ENCODE measurements around the gene OSBPL3. TPM values are rescaled to one million over a fixed set of nuclear protein-coding genes. Genes with fewer than 3 reads are reported as not detected.

OSBPL3 gene
- total RNA-seq, 1 experiment from 2014 or later = 36.8 TPM

- RAD21 ChIA-PET (ENCODE audit: low non-redundant PET in 1 of 2, low total read pairs in 2 of 2, uncharacterized antibody in 2 of 2, unreplicated experiment in 2 of 2) = no interaction called here
- H3K27me3 ChIP-seq (ENCODE audit: insufficient read depth, low read length) = no peaks in the 10 kb centered on the region
- no TSS peak for BruUV-seq (replicated peaks)
- no peak for DNase-seq (ENCODE audit: low read depth, low spot score)
- H3K9me3 ChIP-seq (ENCODE audit: control insufficient read depth in 1 of 2, insufficient read depth in 1 of 2, low read depth in 1 of 2, low read length in 2 of 2) = no peaks in the 10 kb centered on the region
- POLR2A ChIA-PET = no interaction called here
- H3K4me2 ChIP-seq (ENCODE audit: low read length) = no peak overlapping the region
- peaks cover 0 to 16% of the 10 kb centered on the region in 2 experiments; a peak in 2 of 4 replicates for H3K36me3 ChIP-seq (ENCODE audit: control insufficient read depth in 1 of 2, insufficient read depth in 2 of 2, low read length in 2 of 2)
- H3K4me1 ChIP-seq (ENCODE audit: control insufficient read depth in 1 of 2, insufficient read depth in 2 of 2, low read length in 2 of 2) = peaks cover 2 to 24% of the 10 kb centered on the region in 2 experiments; a peak in 3 of 4 replicates
- TF ChIP-seq CTCF (IDR thresholded peaks at IDR 0.05 in 2 of 3, conservative IDR thresholded peaks at IDR 0.05 in 1 of 3; ENCODE audit: borderline replicate concordance in 1 of 3, insufficient read depth in 1 of 3, low read depth in 2 of 3, low read length in 2 of 3) (no peak), POLR2AphosphoS5 (IDR thresholded peaks at IDR 0.05; ENCODE audit: low read depth, low read length) (no peak), MAX (IDR thresholded peaks at IDR 0.05) (no peak), EGR1 (IDR thresholded peaks at IDR 0.05; ENCODE audit: low read depth) (no peak), ATF3 (IDR thresholded peaks at IDR 0.05) (no peak), EZH2phosphoT487 (IDR thresholded peaks at IDR 0.05; ENCODE audit: borderline replicate concordance) (no peak), CEBPB (IDR thresholded peaks at IDR 0.05; ENCODE audit: low read depth) (no peak), TCF7L2 (IDR thresholded peaks at IDR 0.05; ENCODE audit: borderline replicate concordance, extremely low read depth, insufficient read depth, insufficient read length) (no peak), FOSL1 (IDR thresholded peaks at IDR 0.05; ENCODE audit: low read depth) (no peak), RAD21 (IDR thresholded peaks at IDR 0.05; ENCODE audit: low read depth) (no peak), CBX3 (IDR thresholded peaks at IDR 0.05; ENCODE audit: low read depth) (no peak), SRF (IDR thresholded peaks at IDR 0.05; ENCODE audit: low read depth) (no peak), JUND (IDR thresholded peaks at IDR 0.05) (no peak), ELF1 (IDR thresholded peaks at IDR 0.05; ENCODE audit: borderline replicate concordance, low read depth) (no peak), SP1 (IDR thresholded peaks at IDR 0.05; ENCODE audit: low read depth) (no peak), YY1 (IDR thresholded peaks at IDR 0.05; ENCODE audit: extremely low read depth, insufficient replicate concordance, low read depth, low read length) (no peak), ZNF274 (IDR thresholded peaks at IDR 0.05; ENCODE audit: low read depth, low read length) (no peak), POLR2A (IDR thresholded peaks at IDR 0.05; ENCODE audit: borderline replicate concordance, extremely low read depth, insufficient read depth, insufficient read length) (no peak), REST (IDR thresholded peaks at IDR 0.05; ENCODE audit: low read depth) (no peak)
- no peak overlapping the region for H3K9ac ChIP-seq (ENCODE audit: low read length)
- no peak overlapping the region for H3K27ac ChIP-seq (ENCODE audit: low read depth, low read length)
- no peak overlapping the region for H2AFZ ChIP-seq (ENCODE audit: low read depth, low read length, poor library complexity, severe bottlenecking)
- no peaks in the 10 kb centered on the region for H3K9me2 ChIP-seq (ENCODE audit: insufficient read depth)
- no peak overlapping the region for H3K4me3 ChIP-seq (replicated peaks in 1 of 2; ENCODE audit: low read depth in 1 of 2, low read length in 2 of 2)
- intact Hi-C loops (cut with micrococcal nuclease) = no loop called here
- no peaks in the 10 kb centered on the region for H4K20me1 ChIP-seq (ENCODE audit: insufficient read depth)
- no peak for ATAC-seq
- H3K79me2 ChIP-seq (ENCODE audit: insufficient read depth, low read length) = no peaks in the 10 kb centered on the region
- CTCF ChIA-PET = no interaction called here
Measured at GRCh38 chr7:24836084-24836483, 143.9 kb downstream of the OSBPL3 start.

All from HCT116 (cell line).